ENCODE results near the gene LDHD. TPM values are rescaled to one million over a fixed set of nuclear protein-coding genes. Genes with fewer than 3 reads are reported as not detected.

LDHD gene
- polyA plus RNA-seq, 5 donors = 1.7 to 3.4 (median 3.1) TPM

DNA sequence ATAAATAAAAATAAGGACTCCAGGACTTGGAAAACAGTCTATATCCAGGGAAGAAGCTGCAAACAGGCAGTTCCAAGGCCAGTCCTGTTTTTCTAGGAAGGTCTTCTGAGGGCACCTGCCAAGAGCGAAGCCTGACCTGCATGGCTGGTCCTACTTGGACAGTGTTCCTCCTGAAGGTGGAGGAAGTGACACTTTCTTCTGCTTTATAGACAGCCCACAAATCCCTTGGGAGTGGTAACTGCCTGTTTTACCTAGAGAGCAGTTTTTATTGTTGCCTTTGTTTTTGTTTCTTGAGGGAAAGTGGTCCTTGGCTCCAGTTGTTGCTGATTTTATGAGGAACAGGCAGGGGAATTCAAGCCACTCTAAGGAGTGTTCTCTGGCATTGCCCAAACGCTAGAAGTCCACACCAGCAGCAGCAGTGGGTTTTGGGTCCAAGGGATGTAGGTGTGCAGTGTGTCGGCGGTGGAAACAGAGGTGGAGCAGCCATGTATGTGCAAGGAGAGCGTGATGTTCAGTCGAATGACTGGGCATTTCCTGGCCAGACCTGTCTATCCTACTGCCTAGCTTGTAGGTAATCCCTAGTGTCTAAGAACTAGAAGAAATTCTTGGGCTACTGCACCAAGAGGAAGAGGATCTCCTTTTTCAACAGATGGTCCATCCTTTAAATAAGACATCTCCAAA lies 35.3 kb downstream of the LDHD start:
- no peak for DNase-seq

DNA sequence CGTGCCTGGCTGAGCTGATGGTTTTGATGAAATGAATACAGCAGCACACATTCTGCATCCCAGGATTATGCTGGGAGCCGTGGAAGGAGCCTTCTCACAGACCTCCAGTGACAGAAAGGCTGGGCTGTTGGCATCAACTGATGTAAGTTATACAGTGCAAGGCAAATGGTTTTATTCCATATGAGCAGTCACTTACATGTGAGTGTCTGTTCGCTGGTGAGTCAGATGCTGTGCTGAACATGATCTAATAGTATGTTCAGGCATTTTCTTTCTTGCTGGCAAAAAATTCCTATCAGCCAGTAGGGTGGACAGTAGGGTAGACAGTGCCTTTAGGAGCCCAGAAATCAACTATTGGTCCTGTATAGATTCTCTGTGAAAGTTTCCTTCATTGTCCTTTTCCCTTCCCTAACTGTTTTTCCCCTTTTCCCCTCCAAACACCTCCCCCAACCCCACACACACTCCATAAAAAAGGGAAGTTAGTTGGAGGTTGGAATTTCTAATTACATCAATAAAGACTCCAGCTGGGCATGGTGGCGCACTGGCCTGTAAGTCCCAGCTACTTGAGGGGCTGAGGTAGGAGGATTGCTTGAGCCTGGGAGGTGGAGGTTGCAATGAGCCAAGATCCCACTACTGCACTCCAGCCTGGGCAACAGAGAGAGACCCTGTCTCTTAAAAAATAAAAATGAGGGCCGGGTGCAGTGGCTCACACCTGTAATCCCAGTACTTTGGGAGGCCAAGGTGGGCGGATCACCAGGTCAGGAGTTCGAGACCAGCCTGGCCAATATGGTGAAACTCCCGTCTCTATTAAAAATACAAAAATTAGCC lies 36.2 kb downstream of the LDHD start:
- no peak for DNase-seq

DNA sequence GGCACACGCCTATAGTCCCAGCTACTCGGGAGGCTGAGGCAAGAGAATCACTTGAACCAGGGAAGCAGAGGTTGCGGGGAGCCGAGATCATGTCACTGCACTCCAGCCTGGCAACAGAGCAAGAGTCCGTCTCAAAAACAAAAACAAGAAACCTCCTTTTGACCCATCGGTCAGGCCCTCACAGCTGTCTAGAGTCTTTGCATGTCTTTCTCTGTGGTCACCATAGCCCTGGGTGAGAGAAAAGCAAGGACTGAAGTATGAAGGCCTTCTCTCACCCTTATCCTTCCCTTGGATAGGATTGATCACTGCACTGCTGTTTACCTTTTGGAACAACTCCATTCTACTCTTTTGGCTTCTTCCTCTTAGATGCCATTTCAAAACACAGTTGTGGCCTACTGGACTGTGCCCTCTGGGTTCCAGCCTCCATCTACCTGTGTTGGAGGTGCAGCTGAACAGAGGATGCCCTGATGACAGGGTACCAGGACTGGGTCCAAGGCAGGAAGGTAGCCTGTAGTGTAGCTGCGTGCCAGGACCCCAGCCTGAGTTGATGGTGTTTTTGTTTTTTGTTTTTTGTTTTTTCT lies 37.1 kb downstream of the LDHD start:
- DNase-seq = no peak

DNA sequence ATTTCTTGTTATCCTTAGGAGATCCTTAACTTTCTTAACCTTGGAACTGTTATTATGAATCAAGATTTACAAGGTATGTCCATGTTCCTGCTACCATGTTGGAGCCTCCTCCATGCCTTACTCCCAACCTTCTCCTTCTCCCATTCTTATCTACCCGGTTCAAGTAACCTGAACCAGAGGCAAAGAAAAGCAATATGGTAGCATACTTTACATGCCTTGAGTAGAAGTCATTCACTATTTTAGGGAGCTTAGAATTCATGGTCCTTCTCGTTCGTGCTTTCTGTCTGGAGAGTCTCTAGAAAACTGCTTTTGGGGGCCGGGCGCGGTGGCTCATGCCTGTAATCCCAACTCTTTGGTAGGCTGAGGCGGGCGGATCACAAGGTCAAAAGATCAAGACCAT lies 37.7 kb downstream of the LDHD start:
- DNase-seq = no peak

DNA sequence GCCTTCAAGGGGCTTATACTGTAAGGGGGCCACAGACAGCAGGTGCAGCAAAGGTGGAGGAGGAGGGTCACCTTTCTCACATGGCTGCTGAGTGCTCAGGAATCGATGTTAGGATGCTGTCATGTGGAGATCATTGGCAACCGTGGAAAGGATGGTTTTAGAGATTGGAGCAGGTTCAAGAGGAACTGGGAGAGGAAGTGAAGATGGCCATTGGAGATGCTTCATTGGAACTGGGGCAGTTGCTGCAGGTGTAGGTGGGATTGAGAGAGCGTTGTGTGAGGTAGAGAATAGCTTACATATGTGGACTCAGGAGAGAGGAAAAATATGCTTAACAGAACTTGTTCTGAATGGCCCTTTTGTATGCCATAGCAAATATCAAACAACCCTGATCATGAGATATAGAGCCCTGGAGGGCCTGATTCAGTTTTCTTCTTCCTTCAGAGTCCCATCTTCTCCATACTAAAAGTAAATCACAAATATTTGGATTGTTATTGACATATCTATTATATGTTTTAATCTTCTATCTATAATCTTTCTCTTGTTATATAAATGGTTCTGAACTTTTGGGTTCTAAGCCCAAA lies 40.8 kb downstream of the LDHD start:
- DNase-seq = no peak

DNA sequence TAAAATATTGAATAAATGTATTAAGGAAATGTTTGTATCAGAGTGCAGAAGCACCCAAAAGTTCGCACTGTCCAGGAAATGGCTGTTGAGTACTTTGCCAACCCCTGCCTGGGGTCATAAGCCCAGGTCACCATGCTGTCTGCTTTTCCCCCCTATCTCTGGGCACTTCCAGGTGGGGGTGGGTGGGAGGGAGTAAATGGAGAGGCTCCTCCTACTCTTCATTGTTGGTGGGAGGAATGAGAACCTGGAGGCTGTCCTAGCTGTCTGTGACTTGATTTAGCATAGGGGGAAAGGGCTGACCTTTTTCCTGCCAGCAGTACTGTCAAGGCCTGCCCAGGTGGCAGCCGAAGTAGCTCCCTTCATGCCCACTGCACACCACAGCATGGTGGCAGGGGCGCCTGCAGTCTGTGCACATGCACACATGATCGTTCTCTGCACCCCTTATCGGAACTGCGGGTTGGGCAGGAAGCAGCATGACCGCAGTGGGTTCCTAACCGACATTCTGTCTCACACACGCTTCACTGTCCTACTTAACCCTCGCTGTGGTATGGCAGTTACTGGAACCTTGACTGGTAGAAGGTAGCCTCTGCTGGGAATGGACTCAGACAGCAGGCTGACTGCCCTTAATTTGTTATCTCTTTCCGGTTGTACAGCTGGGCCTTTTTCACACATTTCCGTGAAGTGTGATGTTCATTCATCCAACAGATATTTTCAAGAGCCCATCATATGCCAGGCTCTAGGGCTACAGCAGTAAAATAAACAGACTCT lies 41.5 kb downstream of the LDHD start:
- DNase-seq = no peak

DNA sequence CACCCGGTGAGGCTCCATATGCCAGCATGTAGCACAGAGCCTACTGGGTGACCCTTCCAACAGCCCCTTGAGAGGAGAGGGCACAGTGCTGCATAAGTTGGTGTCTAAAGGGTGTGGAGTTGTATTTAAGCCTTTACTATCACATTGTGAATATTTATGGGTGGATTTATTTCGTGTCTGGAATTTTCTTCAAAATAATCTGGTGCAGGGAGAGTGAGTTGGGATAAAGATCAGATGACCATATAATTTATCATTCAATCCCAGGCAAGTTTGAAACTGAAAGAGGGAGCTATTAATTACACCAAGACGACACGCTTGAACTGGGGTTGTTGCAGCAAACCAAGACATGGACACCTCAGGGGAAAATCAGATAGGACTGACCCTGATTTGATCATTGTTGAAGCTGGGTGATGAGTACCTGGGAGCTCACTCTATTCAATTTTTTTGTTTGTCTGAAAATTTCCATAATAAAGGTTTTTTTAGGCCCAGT lies 42.2 kb downstream of the LDHD start:
- no peak for DNase-seq

DNA sequence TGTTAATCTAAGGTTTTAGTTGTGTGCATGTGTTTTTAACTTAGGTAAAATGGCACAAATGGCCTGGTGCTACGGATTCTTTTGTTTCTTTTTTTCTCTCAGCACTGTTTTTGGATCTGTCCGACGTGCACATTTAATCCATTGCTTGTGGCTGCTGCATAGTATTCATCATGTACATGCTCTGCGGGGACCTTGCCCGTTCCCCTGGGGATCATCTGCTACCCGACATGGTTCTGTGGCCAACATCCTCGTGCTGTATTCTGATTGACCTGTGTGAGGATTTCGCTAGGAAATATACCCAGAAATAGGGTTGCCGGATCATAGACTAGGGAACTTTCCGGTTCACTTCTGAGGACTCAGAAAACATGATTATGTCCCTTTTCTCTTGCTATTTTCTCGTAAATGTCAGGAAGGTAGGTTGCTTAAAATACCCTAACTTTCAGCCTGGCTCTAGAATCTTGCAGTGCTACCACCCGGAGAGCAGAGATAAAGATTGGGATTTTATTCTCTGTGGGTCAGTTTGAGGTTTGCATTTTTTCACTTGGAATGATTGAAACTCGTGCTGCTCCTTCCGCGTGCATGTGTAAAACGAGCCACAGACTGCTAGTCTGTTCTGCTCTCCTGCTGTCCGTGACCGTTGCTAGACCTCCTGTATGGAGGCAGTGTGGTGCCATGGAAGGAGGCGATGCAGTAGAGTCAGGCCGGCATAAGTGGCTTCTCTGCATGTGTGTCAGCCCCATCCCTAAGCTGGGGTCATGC lies 42.9 kb downstream of the LDHD start:
- no peak for DNase-seq

DNA sequence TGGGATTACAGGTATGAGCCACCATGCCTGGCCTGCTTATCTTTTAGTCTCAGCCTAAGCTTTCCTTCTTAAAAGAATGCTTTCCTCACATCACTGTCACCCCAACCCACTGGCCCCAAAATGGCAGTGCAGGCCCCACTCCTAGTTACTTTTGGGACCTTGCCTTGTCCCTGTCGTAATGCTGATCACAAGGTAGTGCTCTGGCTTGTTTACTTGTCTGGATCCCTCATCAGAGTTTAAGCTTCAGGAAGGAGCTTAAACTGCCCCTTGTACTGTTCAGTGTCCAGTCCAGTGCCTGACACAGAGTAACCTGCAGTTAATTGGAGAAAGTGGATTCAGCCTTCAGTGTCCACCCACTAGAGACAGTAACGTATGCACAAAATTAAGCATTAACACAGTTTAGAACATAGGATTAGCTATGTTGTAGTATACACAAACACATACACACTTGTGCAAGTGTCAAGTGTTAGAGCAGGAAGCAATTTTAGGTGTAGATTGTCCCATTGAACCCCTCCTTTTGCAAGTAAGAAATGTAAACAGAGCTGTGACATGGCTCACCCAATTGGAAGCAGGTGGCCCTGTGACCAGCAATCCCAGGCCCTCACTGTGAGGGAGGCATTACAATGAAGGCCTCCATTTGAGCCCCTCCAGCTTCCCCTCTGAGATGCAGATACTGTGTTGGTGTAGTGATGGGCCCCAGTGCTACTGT lies 44.2 kb downstream of the LDHD start:
- DNase-seq = no peak

DNA sequence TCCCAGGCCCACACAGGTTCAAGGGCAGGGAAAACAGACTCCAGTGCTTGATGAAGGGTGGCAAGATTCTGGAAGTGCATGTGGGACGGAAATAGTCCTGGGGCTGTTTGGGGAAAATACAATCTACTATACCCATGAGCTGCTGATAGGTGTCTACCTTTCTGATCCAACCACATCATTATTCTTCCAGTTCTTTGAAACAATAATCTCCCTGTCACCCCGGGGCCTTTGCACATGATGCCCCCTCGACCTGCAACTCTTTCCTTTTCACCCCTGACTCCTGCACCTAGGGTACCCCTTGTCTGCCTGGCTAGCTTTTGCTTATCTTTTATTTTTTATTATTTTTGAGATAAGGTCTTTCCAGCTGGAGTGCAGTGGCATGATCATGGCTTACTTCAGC lies 45.0 kb downstream of the LDHD start:
- no peak for DNase-seq

DNA sequence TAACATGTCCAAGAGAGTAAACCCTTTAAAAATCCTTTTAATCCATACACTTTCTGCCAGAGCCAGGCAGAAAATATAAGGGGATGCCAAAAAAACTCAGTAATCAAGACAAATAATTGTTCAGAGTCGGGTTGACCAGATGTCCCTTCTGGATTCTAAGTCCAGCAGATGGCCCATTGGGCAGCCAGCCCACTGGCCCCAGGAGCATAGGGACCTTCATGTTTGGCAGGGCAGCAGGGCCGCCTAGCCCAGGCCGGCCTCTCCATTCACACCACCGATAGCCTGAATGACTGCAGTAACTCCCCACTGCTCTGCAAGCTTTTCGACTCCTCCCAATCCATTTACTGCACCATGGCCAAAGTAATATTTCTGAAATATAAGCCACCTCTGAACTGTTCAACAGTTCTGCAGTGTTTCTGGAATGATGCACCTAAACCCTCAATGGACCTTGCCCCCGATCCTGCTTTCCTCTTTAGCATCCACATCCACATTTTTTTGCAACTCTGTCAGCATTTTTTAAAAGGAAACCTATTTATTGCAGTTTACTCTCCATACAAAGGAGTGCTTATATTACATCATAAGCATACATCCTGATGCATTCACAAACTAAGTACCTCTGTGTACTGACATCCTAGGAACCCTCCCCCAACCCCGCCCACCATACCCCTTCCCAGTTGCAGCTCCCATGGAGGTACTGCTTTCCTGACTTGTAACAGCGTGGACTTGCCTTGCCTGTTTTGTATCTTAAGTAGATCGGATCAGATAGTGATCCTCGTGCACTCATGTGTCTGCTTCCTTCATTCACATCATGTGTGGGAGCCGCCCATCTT lies 46.4 kb downstream of the LDHD start:
- DNase-seq = peak in 1 of 2 donors; percentile 49

DNA sequence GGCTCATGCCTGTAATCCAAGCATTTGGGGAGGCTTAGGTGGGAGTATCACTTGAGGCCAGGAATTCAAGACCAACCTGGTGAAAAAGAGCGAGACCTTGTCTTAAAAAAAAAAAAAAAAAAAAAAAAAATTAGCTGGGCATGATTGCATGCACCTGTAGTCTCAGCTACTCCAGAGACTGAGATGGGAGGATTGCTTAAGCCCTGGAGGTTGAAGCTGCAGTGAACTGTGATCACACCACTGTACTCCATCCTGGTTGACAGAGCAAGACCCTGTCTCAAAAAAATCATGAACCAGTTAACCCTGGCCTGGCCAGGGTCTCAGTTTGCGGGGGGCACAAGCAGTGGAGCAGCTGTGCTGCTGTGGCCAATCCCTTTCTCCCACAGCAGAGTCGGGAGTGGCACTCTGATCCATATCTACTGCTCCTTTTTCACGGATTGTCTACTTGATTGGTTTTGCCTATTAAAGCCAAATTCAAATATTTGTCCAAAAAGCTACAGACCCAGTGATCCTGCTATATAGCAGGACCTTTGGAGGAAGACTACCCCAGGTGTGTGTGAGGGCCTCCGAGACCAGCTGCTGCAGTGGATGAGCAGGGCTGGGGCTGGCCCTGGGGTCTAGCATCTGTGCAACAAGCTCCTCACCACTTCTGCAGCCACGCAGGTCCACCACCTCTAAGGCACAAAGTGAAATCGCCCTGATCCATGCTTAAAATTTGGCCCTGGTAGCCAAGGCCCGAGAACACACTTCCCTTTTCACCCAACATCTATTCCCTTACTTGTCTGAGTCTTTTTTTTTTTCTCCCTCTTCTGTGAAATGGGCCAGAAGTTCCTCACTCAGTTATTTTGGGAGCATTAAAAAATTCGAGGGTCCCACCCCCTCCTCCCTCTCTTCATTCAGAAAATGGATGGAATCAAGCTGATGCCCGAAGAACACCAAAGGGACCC lies 48.2 kb downstream of the LDHD start:
- DNase-seq = no peak

DNA sequence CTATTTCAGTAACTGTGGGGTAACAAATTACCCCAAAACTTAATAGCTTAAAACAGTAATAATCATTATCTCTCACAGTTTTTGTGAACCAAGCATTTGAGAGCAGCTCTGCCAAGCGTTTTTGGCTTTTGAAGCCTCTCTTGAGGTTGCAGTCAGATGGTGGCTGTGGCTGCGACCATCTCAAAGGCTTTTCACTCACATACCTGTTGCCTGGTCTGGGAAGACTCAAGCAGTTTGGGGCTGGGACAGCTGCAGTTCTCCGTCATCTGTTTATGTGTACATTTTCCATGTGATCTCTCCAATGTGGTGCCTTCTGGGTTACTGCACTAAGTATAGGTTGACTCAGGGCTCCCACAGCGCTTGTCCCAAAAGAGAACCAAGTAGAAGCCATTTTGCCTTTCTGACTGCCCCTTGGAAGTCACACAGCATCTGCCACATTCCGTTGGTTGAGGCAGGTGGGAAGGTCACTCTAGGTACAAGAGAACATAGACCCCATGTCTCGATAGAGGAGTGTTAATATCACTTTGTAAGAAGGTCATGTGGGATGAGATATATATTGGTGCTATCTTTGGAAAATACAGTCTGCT lies 49.6 kb downstream of the LDHD start:
- DNase-seq = no peak

DNA sequence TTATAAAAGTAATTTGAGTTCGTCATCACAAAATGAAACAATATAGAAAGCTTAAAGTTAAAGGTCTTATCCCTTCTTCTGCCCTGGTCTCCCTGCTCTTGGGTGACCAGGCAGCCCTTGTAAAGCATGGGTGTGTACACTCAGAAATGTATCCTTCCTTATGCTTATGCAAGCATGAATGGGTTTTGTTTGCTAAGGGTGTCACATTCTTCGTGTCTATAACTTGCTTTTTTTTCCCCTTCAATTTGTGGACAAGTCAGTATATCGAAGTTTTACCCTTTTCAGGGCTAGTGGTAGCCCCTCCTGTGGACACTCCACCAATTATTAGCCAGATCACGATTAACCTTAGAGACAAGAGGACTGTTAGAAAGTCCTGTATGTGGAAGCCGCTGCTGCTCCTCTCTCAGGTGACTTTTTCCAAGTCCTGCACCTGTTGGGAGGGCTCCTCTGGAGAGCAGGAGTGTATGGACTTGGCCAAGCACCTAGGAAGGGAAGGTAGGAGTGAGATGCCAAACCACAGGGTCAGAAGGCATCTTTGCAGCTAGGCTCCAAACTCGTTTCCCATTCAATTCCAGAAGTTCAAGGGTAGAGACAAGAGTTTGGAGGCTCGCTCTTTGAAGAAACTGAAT lies 50.9 kb downstream of the LDHD start:
- DNase-seq = no peak

DNA sequence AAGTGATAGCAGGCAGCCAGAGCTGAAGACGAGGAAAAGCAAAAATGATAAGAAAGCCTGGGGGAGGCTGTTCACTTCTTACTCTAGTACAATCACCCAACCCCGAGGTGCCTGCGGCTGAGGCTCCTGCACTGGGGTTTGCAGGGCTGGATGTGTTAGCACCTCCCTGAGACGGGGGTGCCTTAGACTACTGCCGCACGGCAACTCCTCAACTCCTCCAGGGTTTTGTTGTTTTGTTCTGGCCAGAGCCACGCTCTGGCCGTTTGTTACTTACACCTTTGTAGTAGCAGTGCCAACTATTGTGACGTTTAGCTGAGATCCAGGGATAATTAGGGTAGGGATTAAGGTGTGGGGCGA lies 51.5 kb downstream of the LDHD start:
- DNase-seq = no peak

DNA sequence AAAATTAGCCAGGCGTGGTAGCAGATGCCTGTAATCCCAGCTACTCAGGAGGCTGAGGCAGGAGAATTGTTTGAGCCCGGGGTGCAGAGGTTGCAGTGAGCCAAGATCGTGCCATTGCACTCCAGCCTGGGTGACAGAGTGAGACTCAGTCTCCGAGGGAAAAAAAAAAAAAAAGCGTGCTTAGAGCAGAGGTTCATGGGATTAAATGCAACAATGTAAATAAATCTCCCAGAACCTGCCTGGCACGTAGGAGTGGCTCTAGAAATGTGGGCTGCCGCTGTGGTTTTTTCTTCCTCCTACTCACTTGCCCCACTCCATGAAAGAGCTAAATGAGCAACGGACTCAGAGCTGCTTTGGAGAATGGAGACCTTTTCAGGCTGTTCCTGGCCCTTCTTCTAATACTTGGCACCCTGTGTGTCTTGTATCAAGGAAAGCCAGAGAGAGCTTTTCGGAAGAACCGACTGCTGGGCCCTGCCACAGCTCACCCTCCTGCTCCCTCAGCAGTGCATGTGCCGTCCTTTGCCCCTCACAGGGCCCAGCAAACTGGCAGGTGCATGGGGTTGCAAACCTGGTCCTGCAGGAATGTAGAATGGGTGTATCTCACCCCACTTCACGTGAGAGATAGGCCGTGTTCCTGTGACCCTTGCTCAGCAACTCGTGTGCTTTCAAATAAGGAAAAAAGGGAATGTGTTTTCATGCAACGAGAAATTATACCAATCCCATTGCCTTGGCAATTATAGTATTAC lies 52.0 kb downstream of the LDHD start:
- DNase-seq = peak in 1 of 2 donors; percentile 42

All from right lung (tissue), 5 donors.